HG03378 (cell line): Measurements from ENCODE around the gene DHRSX.
"Not testable (repeated sequence)": the region's sequence is repeated elsewhere in the genome, so short reads cannot be mapped to it uniquely, and the experiment has no call there.

Source experiments
- ATAC-seq: cut with Tn5 transposase; IDR thresholded peaks from one replicate; pipeline ENCODE4 v1.9.1; 2021; ENCODE audit warnings: mild to moderate bottlenecking, moderate library complexity; ENCODE audit not compliant: unreplicated experiment

DHRSX gene

DNA sequence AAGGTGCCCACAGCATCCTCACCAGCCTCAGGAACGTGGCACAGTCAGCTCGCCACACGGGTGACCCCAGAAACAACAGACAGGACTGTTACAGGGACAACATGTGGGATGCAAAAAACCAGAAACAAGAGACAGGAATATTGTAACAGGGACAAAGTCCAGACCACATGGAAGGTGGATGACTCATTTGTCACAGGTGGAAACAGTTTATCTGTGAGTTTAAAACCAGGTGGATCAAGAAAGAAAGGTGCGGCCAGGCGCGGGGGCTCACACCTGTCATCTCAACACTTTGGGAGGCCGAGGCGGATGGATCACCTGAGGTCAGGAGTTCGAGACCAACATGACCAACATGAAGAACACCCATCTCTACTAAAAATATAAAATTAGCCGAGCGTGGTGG is 23.5 kb downstream of the DHRSX start:
- ATAC-seq, result not testable (repeated sequence)

- no peak for ATAC-seq
Observed at GRCh38 chrX:2474963-2475726, 25.6 kb downstream of the DHRSX start.

- ATAC-seq, result no peak
Observed at GRCh38 chrX:2474280-2474962, 26.4 kb downstream of the DHRSX start.

- not testable (repeated sequence) for ATAC-seq
Observed at GRCh38 chrX:2473064-2473463, 27.7 kb downstream of the DHRSX start.

DNA sequence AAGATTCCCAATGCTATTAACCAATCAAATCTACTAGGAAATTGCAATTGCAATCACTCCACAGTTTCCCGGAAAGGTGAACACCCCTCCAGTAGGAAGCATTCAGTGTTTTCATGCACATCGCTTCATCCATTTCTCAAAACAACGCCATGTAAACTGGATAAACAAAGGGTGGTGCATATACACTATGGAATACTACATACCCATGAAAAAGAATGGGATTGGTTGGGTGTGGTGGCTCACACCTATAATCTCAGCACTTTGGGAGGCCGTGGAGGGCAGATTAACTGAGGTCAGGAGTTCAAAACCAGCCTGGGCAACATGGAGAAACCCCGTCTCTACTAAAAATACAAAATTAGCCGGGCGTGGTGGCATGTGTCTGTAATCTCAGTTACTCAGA is 29.1 kb downstream of the DHRSX start:
- ATAC-seq, result no peak

DNA sequence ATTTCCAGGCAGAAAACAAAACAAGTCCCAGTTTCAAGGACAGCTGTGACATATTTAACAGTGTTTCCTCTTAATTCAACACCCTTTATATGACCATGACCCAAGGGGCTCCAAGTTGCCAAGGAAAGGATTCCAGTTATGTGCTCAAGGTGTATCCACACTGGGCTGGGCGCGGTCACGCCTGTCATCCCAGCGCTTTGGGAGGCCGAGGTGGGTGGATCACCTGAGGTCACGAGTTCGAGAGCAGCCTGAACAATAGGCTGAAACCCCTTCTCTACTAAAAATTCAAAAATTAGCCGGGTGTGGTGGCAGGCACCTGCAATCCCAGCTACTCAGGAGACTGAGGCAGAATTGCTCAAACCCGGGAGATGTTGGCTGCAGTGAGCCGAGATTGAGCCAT is 29.6 kb downstream of the DHRSX start:
- ATAC-seq, result not testable (repeated sequence)

DNA sequence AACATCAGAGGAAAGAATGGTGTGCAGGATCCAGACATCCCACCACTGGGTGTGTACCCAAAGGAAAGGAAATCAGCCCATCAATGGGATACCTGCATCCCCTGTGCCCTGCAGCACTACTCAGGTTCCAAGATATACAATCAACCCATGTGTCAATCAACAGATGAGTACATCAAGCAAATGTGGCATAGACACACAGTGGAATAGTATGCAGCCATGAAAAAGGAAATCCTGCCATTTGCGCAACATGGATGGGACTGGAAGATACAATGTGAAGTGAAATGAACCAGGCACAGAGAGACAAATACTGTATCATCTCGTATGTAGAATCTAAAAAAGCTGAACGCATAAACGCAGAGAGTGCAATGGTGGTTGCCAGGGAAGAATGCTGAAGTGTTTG is 30.9 kb downstream of the DHRSX start:
- not testable (repeated sequence) for ATAC-seq

- ATAC-seq, result no peak
Observed at GRCh38 chrX:2469196-2469685, 31.5 kb downstream of the DHRSX start.

- ATAC-seq, result no peak
Observed at GRCh38 chrX:2468261-2469195, 32.2 kb downstream of the DHRSX start.

- ATAC-seq, result no peak
Observed at GRCh38 chrX:2466876-2467656, 33.7 kb downstream of the DHRSX start.

GRCh38 chrX:2464677-2465166 is 36.1 kb downstream of the DHRSX start:
- ATAC-seq, result no peak

DNA sequence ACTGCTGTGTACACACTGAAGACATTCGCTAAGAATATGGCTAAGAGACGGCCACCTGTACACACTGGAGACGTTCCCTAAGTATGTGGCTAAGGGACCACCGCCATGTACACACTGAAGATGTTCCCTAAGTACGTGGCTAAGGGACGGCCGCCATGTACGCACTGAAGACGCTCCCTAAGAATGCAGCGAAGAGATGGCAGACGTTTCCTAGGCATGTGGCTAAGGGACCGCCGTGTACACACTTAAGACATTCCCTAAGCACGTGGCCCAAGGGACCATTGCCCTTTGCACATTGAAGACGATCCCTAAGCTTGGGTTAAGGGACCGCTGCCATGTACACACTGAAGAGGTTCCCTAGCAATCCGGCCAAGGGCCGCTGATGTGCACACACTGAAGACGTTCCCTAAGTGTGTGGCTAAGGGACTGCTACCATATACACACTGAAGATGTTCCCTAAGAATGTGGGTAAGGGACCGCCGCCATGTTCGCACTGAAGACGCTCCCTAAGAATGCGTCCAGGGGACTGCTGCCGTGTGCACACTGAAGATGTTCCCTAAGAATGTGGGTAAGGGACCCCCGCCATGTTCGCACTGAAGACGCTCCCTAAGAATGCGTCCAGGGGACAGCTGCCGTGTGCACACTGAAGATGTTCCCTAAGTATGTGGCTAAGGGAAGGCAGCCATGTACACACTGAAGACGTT is 36.7 kb downstream of the DHRSX start:
- no peak for ATAC-seq

GRCh38 chrX:2463481-2463880 is 37.3 kb downstream of the DHRSX start:
- not testable (repeated sequence) for ATAC-seq

DNA sequence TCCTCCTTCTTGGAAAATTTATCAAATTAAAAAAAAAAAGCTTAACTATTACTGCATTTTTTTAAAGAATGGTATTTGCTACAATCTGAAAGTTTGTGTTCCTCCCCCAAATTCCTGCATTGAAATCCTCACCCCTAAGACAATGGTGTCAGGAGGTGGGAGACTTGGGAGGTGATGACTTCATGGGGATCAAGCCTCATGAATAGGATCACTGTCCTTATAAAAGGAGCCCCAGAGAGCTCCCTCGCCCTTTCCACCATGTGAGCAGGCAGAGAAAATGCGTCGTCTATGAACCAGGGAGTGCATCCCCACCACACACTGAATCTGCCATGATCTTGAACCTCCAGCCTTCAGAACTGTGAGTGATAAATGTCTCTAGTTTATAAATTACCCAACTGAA is 38.0 kb downstream of the DHRSX start:
- ATAC-seq, result no peak

- ATAC-seq, result no peak
Observed at GRCh38 chrX:2462074-2462473, 38.7 kb downstream of the DHRSX start.

DNA sequence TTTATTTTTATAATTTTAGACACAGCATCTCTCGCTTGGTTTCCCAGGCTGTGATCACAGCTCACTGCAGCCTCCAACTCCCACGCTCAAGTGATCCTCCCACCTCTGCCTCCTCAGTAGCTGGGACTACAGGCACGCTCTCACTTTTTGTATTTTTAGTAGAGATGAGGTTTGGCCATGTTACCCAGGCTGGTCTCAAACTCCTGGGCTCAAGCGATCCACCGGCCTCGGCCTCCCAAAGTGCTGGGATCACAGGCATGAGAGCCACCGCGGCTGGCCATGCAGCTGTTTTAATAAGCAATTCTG is 39.1 kb downstream of the DHRSX start:
- no peak for ATAC-seq

- not testable (repeated sequence) for ATAC-seq
Observed at GRCh38 chrX:2460821-2461710, 39.7 kb downstream of the DHRSX start.

- ATAC-seq, result not testable (repeated sequence)
Observed at GRCh38 chrX:2460048-2460447, 40.7 kb downstream of the DHRSX start.

- no peak for ATAC-seq
Observed at GRCh38 chrX:2458309-2458708, 42.5 kb downstream of the DHRSX start.
